Panc1 (cell line): ENCODE measurements around the gene TRRAP. TPM values are rescaled to one million over a fixed set of nuclear protein-coding genes. Genes with fewer than 3 reads are reported as not detected.

Experiments
- ATAC-seq: fragments of 200-7000 bp; cut with Tn5 transposase; 2 replicates; pipeline ENCODE4 v1.9.1; 2020; ENCODE audit warnings: mild to moderate bottlenecking, moderate library complexity
- BruUV-seq: library from RNA; stranded (reverse); fragments of 400-500 nt; replicated peaks from 2 replicates; lab custom pipeline; 2021; lab: Mats Ljungman, UMichigan
- CTCF ChIA-PET: fragments of 300-600 bp; sonication (Branson Sonifier 250); formaldehyde crosslinking; loops from one replicate; lab custom pipeline; 2022; ENCODE audit warnings: antibody characterized with exemption; lab: Charles Lee
- POLR2A ChIA-PET: fragments of 300-600 bp; sonication (Branson Sonifier 250); formaldehyde crosslinking; loops from one replicate; lab custom pipeline; 2022; ENCODE audit warnings: antibody characterized with exemption; lab: Charles Lee
- DNase-seq: peaks from one replicate; pipeline ENCODE4 v3.0.0-alpha.2; 2010; ENCODE audit warnings: low read depth, low spot score
- H3K27ac ChIP-seq: 2 replicates; pipeline ENCODE4 v1.5.1; 2011; ENCODE audit warnings: mild to moderate bottlenecking, low read length, inconsistent platforms
- H3K27me3 ChIP-seq: fragments of 200-500 bp; sonication (Bioruptor generic); 2 replicates; pipeline ENCODE4 v1.6.0; 2014; ENCODE audit warnings: low read length, inconsistent platforms; ENCODE audit not compliant: control insufficient read depth, insufficient read depth
- H3K36me3 ChIP-seq: fragments of 200-500 bp; sonication (Bioruptor generic); 2 replicates; pipeline ENCODE4 v1.5.1; 2014; ENCODE audit warnings: inconsistent platforms, mild to moderate bottlenecking, low read length, moderate library complexity; ENCODE audit not compliant: control insufficient read depth, insufficient read depth
- H3K4me1 ChIP-seq: 2 replicates; pipeline ENCODE4 v1.5.1; 2011; ENCODE audit warnings: inconsistent platforms, mild to moderate bottlenecking, low read length, moderate library complexity; ENCODE audit not compliant: control insufficient read depth, insufficient read depth
- H3K4me3 ChIP-seq, 2 experiments: 2 replicates each; pipeline ENCODE4 v1.5.1; 2011 to 2012; ENCODE audit warnings: low read depth in 2 of 2, low read length in 2 of 2, mild to moderate bottlenecking in 2 of 2, inconsistent platforms in 1 of 2, moderate library complexity in 1 of 2
- H3K9me3 ChIP-seq: fragments of 200-500 bp; sonication (Bioruptor generic); 2 replicates; pipeline ENCODE4 v1.5.1; 2014; ENCODE audit warnings: low read depth, mild to moderate bottlenecking, inconsistent platforms, low read length, moderate library complexity; ENCODE audit not compliant: control insufficient read depth, insufficient read depth
- CTCF ChIP-seq: fragments of 450-650 bp; IDR thresholded peaks from 2 replicates; pipeline ENCODE4 v1.5.1; 2017; ENCODE audit warnings: mild to moderate bottlenecking
- POLR2AphosphoS5 ChIP-seq: IDR thresholded peaks from 2 replicates; pipeline ENCODE4 v1.6.1; 2012; ENCODE audit warnings: mild to moderate bottlenecking, low read depth, low read length, moderate library complexity
- REST ChIP-seq, 2 experiments: IDR thresholded peaks; 2 replicates each; pipeline ENCODE4 v1.6.1; 2011 to 2012; ENCODE audit warnings: low read depth in 2 of 2, control low read depth in 1 of 2, low read length in 1 of 2, mild to moderate bottlenecking in 1 of 2, moderate library complexity in 1 of 2; ENCODE audit not compliant: insufficient read depth in 1 of 2
- SIN3A ChIP-seq: IDR thresholded peaks from 2 replicates; pipeline ENCODE4 v1.6.1; 2012; ENCODE audit warnings: low read depth, mild to moderate bottlenecking, low read length, moderate library complexity, borderline replicate concordance; ENCODE audit not compliant: insufficient read depth
- TCF7L2 ChIP-seq: IDR thresholded peaks from 2 replicates; pipeline ENCODE4 v1.6.1; 2011; ENCODE audit warnings: mild to moderate bottlenecking, low read depth, low read length, inconsistent platforms
- in situ Hi-C: cut with HindIII; loops from 2 replicates; pipeline ENCODE4 v1.10.0; 2016; ENCODE audit warnings: low sequenced_read_pairs, low pct_unique_long_range_greater_than_20kb
- intact Hi-C: fragments of 100-400 bp; cut with micrococcal nuclease; formaldehyde crosslinking; loops from one replicate; pipeline ENCODE4 v1.10.0; 2022; ENCODE audit not compliant: unreplicated experiment
- total RNA-seq: library from RNA; stranded (reverse); gene quantifications from one replicate; pipeline ENCODE4 v1.2.1, GENCODE V29; 2021; ENCODE audit not compliant: unreplicated experiment

TRRAP gene
- total RNA-seq, 1 experiment from 2014 or later: 44.9 TPM

- peaks cover 12% of the 10 kb centered on the region for H3K36me3 ChIP-seq
- no peaks in the 10 kb centered on the region for H3K9me3 ChIP-seq
- TF ChIP-seq POLR2AphosphoS5: no peak
- no peak for TF ChIP-seq TCF7L2
- no peak for TF ChIP-seq CTCF
- no peak for TF ChIP-seq SIN3A
- TF ChIP-seq REST (IDR thresholded peaks at IDR 0.05; ENCODE audit: insufficient read depth in 1 of 2, low read depth in 2 of 2, low read length in 1 of 2): no peak
- ATAC-seq: no peak
- no peaks in the 10 kb centered on the region for H3K27me3 ChIP-seq
- no peaks in the 10 kb centered on the region for H3K4me1 ChIP-seq
- no TSS peak for BruUV-seq
- POLR2A ChIA-PET: no interaction called here
- in situ Hi-C loops (no loop called here), intact Hi-C loops (no loop called here)
- CTCF ChIA-PET: no interaction called here
- DNase-seq: no peak
- H3K4me3 ChIP-seq: no peak overlapping the region
- H3K27ac ChIP-seq: no peak overlapping the region
Measured at GRCh38 chr7:99002148-99002826, 124.0 kb downstream of the TRRAP start.

GRCh38 chr7:99002827-99003212 lies 124.5 kb downstream of the TRRAP start:
- in situ Hi-C loops: no loop called here
- intact Hi-C loops: no loop called here
- BruUV-seq: no TSS peak
- Histone ChIP-seq H3K4me1 (no peaks in the 10 kb centered on the region), H3K36me3 (peaks cover 12% of the 10 kb centered on the region), H3K4me3 (no peak overlapping the region), H3K9me3 (no peaks in the 10 kb centered on the region), H3K27me3 (no peaks in the 10 kb centered on the region), H3K27ac (no peak overlapping the region)
- POLR2A ChIA-PET: no interaction called here
- ATAC-seq (no peak), DNase-seq (no peak)
- no peak for TF ChIP-seq CTCF
- TF ChIP-seq TCF7L2: no peak
- CTCF ChIA-PET: no interaction called here
